GM12801 (cell line): ENCODE results near the gene TMEM92.

Experiments used
- TF ChIP-seq, protein P1 (sequence below): IDR thresholded peaks from one replicate; pipeline ENCODE4 v1.5.1; 2011; ENCODE audit warnings: control low read depth; ENCODE audit not compliant: insufficient read length; ENCODE audit errors: extremely low read depth

Gene TMEM92

DNA sequence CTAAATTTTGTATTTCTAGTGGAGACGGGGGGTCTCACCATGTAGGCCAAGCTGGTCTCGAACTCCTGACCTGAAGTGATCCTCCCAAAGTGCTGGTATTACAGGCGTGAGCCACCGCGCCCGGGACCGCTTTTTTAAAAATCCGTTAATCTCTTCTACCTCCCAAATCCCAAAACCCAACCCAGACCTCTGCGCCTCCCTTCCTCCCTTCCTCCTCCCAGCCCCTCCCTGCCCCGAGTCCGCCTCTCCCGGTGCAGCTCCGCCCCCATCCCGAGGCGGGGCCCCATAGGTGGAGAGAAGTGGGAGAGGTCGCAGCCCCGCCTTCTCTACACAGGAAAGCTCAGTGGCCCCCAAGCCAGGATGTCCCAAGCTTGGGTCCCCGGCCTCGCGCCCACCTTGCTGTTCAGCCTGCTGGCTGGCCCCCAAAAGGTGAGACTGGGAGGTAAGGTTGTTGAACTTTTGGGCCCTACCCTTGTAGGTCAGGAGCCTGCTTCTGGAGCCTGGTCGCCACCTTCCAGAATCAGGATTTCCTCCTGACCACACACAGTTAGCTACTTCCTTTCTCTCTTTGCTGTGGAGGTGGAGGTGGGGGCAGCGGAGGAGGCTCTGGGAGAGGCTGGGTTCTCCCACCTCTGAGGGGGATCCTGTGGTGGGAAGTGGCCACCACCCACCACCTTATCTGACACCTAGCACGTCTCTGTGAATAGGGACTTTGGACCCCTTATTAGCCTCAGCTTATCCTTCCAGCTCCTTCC is at the start of gene TMEM92:
Gene TMEM92, plus strand, starts transcription at position 325 of the 755 bp plus-strand sequence. Its CDS starts 36 bp downstream, at position 361.
- TF ChIP-seq, protein P1, sequence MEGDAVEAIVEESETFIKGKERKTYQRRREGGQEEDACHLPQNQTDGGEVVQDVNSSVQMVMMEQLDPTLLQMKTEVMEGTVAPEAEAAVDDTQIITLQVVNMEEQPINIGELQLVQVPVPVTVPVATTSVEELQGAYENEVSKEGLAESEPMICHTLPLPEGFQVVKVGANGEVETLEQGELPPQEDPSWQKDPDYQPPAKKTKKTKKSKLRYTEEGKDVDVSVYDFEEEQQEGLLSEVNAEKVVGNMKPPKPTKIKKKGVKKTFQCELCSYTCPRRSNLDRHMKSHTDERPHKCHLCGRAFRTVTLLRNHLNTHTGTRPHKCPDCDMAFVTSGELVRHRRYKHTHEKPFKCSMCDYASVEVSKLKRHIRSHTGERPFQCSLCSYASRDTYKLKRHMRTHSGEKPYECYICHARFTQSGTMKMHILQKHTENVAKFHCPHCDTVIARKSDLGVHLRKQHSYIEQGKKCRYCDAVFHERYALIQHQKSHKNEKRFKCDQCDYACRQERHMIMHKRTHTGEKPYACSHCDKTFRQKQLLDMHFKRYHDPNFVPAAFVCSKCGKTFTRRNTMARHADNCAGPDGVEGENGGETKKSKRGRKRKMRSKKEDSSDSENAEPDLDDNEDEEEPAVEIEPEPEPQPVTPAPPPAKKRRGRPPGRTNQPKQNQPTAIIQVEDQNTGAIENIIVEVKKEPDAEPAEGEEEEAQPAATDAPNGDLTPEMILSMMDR, result no peak

DNA sequence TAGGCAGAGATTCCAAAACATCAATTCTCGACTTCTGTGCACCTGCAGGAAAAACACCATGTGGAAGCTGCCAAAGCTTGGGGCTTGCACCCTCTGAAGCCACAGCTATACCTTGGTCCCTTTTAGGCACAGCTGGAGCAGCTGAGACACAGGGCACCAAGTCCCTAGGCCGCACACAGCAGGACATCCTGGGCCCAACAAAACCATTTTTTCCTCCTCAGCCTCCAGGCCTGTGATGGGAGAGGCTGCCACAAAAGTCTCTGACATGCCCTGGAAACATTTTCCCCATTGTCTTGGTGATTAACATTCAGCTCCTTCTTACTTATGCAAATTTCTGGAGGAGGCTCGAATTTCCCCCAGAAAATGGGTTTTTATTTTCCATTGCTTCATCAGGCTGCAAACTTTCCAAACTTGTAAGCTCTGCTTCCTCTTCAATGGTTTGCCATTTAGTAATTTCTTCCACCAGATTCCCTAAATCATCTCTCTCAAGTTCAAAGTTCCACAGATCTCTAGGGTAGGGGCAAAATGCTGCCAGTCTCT is 48.5 kb upstream of the TMEM92 start:
- TF ChIP-seq, protein P1, result no peak

DNA sequence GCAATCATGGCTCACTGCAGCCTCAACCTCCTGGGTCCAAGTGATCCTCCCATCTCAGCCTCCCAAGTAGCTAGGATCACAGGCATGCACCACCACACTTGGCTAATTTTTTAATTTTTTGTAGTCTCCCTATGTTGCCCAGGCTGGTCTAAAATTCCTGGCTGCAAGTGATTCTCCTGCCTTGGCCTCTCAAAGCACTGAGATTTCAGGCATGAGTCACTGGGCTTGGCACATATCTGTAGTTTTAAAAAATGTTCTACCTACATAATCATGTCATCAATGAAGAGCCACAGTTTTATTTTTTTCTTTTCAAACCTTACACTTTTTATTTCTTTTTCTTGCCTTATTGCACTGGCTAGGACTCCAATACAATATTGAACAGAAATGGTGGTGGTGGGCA is 39.7 kb upstream of the TMEM92 start:
- TF ChIP-seq, protein P1, result no peak

DNA sequence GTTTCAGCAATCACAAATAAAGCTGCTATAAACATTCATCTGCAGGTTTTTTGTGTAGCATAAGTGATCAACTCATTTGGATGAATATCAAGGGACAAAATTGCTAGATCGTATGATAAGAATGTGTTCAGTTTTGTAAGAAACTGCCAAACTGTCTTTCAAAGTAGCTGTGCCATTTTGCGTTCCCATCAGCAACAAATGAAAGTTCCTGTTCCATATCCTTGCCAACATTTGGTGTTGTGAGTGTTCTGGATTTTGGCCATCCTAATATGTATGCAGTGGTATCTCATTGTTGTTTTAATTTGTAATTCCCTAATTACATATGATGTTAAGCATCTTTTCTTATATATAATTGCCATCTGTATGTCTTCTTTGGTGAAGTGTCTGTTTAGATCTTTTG is 36.4 kb upstream of the TMEM92 start:
- TF ChIP-seq, protein P1, result no peak

DNA sequence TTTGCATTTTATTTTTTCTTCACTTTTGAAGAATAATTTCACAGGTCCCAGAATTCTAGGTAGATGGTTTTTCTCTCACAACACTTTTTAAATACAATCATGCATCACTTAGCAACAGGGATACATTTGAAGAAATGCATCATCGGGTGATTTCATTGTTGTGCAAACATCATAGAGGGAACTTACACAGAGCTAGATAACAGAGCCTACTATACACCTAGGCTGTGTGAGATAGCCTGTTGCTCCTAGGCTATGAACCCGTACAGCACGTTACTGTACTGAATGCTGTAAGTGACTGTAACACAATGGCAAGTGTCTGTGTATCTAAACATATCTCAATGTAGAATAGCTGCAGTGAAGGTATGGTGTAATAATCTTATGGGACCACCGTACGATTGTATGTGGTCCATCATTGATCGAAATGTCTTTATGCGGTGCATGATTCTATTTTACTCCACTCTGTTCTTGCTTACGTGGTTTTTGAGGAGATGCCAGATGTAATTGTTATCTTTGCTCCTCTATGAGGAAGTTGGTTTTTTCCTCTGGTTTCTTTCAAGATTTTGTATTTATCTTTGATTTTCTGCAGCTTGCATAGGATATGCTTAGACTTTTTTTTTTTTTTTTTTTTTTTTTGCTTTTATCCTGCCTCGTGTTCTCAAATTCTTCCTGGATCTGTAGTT is 35.5 kb upstream of the TMEM92 start:
- TF ChIP-seq, protein P1, result no peak

DNA sequence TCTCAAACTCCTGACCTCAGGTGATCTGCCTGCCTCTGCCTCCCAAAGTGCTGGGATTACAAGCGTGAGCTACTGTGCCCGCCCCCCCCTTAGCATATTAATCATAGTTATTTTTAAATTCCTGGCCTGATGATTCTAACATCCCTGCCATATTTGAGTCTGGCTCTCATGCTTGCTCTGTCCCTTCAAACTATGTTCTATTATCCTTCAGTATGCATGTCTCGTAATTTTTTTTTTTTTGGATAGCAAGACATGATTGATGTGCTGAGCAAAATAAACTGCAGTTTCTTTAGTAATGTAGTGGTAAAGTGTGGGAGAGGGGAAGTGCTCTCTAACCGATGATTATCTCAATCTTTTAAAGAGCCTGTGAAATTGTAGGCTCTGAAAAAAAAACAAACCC is 34.3 kb upstream of the TMEM92 start:
- TF ChIP-seq, protein P1, result no peak

DNA sequence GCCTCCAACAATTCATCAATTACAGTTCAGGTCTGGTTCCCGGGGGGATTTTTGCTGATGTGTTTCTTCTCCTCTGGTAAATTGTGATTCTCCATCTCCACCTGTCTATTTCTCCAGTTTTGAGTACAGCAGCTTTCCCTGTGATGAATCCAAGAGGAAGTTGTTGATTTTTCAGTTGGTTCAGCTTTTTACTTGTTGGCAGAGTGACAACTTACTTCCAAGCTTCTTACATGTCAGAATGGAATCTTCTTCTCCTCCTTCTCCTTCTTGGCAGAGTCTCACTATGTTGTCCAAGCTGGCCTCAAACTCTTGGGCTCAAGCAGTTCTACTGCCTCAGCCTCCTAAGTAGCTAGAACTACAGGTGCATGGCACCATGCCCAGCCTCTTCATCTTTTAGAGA is 33.4 kb upstream of the TMEM92 start:
- TF ChIP-seq, protein P1, result no peak
